ENCODE measurements around the gene RGS19.

The RGS19 gene

DNA sequence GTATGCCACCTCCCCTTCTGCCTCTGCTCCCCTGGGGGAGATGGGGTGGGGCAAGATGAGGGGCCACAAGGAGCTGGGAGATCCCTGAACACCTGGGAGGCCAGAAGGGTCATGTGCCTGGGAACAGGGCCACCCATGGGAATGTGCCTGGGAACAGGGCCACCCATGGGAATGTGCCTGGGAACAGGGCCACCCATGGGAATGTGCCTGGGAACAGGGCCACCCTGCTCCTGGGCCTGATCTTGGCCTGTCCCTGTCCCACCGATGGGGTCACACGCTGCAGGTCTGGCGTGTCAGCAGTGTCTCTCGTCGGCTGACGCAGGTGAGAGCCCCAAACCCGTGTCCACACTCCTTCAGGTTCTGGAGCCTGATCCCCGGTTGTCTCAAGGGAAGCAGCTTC lies 4.4 kb downstream of the RGS19 start:
- WGBS (ENCODE audit: extremely low coverage, insufficient coverage, low lambda C conversion rate), result no CpG with 5 or more reads among the region's 8 CpGs

DNA sequence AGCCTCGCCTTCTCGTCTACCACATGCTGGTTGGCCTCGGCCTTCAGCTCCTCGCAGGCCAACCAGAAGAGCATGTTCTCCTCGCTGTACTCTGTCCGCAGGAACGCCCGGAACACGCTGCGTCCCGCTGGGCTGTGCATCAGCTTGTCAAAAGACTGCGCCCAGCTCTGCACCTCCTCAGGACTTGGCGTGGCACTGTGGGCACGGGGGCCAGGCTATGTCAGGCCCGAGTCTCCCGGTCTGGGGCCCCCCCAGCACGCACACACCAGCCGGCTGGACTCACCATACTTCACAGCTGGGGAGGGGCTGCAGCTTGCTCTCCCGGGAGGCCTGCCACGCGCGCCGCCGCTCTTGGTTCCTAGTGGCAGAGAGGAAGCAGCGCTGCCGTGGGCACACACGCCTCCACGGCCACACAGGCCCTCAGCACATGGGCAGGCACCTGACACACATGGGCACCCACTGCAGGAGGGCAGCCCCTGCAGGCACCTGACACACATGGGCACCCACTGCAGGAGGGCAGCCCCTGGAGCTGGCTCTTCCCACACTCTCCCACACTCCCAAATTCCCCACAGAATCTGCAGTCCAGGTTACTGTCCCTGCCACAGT lies 5.0 kb downstream of the RGS19 start:
- Histone ChIP-seq H4K5ac (ENCODE audit: low read length) (no peak overlapping the region), H3K36me3 (ENCODE audit: control insufficient read depth, insufficient read depth, low read length) (no peaks in the 10 kb centered on the region), H3K27me3 (ENCODE audit: insufficient read depth, low read length, poor library complexity) (no peaks in the 10 kb centered on the region), H3K79me2 (ENCODE audit: control insufficient read depth, insufficient read depth, low read length) (no peaks in the 10 kb centered on the region), H3K79me1 (ENCODE audit: low read length) (no peaks in the 10 kb centered on the region), H3K4me2 (ENCODE audit: low read length) (no peak overlapping the region), H3K27ac (ENCODE audit: low read depth, low read length) (no peak overlapping the region), H3K56ac (ENCODE audit: low read length) (no peak overlapping the region), H2BK5ac (ENCODE audit: low read length) (no peak overlapping the region), H2BK15ac (replicated peaks; ENCODE audit: low read depth) (no peak overlapping the region), H3K23ac (ENCODE audit: low read length) (no peak overlapping the region), H3K18ac (ENCODE audit: low read length) (no peak overlapping the region), H3K4me1 (ENCODE audit: control insufficient read depth, low read depth, low read length) (no peaks in the 10 kb centered on the region), H3K4me3 (ENCODE audit: low read length) (no peak overlapping the region), H4K8ac (ENCODE audit: low read depth, low read length) (no peak overlapping the region), H3K9ac (ENCODE audit: low read length) (no peak overlapping the region), H2BK120ac (ENCODE audit: low read depth, low read length) (no peak overlapping the region), H2AK5ac (ENCODE audit: low read length) (no peak overlapping the region), H3K4ac (ENCODE audit: low read depth, low read length) (no peak overlapping the region)
- no CpG with 5 or more reads among the region's 28 CpGs for WGBS (ENCODE audit: extremely low coverage, insufficient coverage, low lambda C conversion rate)
- no peak for DNase-seq

More for the DNA sequence above, 4.4 kb downstream of the RGS19 start:
- Histone ChIP-seq H3K4ac (ENCODE audit: low read depth, low read length) (no peak overlapping the region), H3K27me3 (ENCODE audit: insufficient read depth, low read length, poor library complexity) (no peaks in the 10 kb centered on the region), H3K4me3 (ENCODE audit: low read length) (no peak overlapping the region), H3K36me3 (ENCODE audit: control insufficient read depth, insufficient read depth, low read length) (no peaks in the 10 kb centered on the region), H3K18ac (ENCODE audit: low read length) (no peak overlapping the region), H3K4me1 (ENCODE audit: control insufficient read depth, low read depth, low read length) (no peaks in the 10 kb centered on the region), H3K23ac (ENCODE audit: low read length) (no peak overlapping the region), H2AK5ac (ENCODE audit: low read length) (no peak overlapping the region), H2BK120ac (ENCODE audit: low read depth, low read length) (no peak overlapping the region), H3K27ac (ENCODE audit: low read depth, low read length) (no peak overlapping the region), H2BK15ac (replicated peaks; ENCODE audit: low read depth) (no peak overlapping the region), H2BK5ac (ENCODE audit: low read length) (no peak overlapping the region), H4K8ac (ENCODE audit: low read depth, low read length) (no peak overlapping the region), H4K5ac (ENCODE audit: low read length) (no peak overlapping the region), H3K4me2 (ENCODE audit: low read length) (no peak overlapping the region), H3K9ac (ENCODE audit: low read length) (no peak overlapping the region), H3K79me2 (ENCODE audit: control insufficient read depth, insufficient read depth, low read length) (no peaks in the 10 kb centered on the region), H3K56ac (ENCODE audit: low read length) (no peak overlapping the region), H3K79me1 (ENCODE audit: low read length) (no peaks in the 10 kb centered on the region)
- no peak for DNase-seq

DNA sequence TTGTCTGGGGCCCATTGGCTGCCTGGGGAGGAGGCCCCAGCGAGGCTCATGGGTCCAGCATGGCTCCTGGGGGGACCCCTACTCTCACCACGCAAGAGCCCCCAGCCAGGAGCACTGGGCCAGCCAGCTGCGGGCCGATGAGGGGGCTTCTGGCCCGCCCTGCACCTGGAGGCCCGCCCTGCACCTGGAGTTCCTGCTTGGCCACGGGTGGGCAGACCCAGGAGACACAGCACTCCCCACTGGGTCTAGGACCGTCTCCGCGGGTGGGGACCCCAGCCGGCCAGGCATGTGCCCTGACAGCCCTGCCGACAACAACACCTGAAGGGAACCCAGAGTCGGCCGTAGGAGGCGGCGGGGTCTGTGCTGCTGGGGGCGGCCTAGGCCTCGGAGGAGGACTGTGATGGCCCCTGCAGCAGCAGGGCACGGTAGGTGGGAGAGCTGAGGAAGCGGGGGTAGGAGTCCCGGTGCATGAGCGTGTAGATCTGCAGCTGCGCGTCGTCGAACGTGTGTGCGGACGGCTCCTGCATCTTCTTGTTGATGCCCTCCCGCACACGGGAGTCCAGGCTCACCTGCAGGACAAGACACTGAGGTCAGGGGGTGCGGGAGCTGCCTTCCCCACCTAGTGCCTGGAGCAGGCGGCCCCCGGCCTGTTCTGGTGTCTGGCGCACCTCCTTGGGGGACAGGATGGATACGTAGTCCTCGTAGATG lies 5.7 kb downstream of the RGS19 start:
- Histone ChIP-seq H3K27me3 (ENCODE audit: insufficient read depth, low read length, poor library complexity) (no peaks in the 10 kb centered on the region), H4K8ac (ENCODE audit: low read depth, low read length) (no peak overlapping the region), H2BK5ac (ENCODE audit: low read length) (no peak overlapping the region), H3K18ac (ENCODE audit: low read length) (no peak overlapping the region), H4K5ac (ENCODE audit: low read length) (no peak overlapping the region), H3K4me2 (ENCODE audit: low read length) (no peak overlapping the region), H3K36me3 (ENCODE audit: control insufficient read depth, insufficient read depth, low read length) (no peaks in the 10 kb centered on the region), H3K79me1 (ENCODE audit: low read length) (no peaks in the 10 kb centered on the region), H3K4me1 (ENCODE audit: control insufficient read depth, low read depth, low read length) (no peaks in the 10 kb centered on the region), H3K4me3 (ENCODE audit: low read length) (no peak overlapping the region), H3K79me2 (ENCODE audit: control insufficient read depth, insufficient read depth, low read length) (no peaks in the 10 kb centered on the region), H3K27ac (ENCODE audit: low read depth, low read length) (no peak overlapping the region), H2BK120ac (ENCODE audit: low read depth, low read length) (no peak overlapping the region), H3K4ac (ENCODE audit: low read depth, low read length) (no peak overlapping the region), H3K23ac (ENCODE audit: low read length) (no peak overlapping the region), H2BK15ac (replicated peaks; ENCODE audit: low read depth) (no peak overlapping the region), H3K56ac (ENCODE audit: low read length) (no peak overlapping the region), H2AK5ac (ENCODE audit: low read length) (no peak overlapping the region), H3K9ac (ENCODE audit: low read length) (no peak overlapping the region)
- no CpG with 5 or more reads among the region's 37 CpGs for WGBS (ENCODE audit: extremely low coverage, insufficient coverage, low lambda C conversion rate)
- DNase-seq, result no peak

DNA sequence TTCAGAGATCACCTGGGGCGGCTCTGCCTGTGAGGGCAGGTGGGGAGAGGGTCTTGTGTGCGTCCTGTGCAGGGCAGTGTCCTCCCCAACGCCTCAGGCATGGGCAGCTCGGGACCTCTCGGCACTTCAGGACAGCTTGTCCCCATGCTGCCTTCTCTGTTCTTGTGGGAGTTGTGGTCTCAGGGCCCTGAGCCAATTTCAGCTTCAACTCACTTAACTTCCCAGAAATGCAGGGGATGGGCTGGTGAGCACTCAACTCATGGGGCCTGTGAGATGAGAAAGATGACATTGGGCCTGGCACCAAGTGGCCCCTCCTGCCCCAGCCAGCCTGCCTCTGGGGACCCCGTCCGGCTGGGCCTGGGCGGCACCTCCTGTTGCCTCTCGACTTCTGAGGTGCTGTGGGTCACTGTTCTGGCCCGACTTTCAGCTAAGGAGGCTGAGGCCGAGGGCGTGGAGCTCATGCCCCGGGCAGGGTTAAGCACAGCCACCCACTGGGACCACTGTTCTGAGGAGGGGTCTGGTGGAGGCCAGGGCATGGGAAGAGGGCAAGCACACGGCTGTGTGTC lies 6.7 kb downstream of the RGS19 start:
- Histone ChIP-seq H3K27me3 (ENCODE audit: insufficient read depth, low read length, poor library complexity) (no peaks in the 10 kb centered on the region), H3K18ac (ENCODE audit: low read length) (no peak overlapping the region), H3K4me3 (ENCODE audit: low read length) (no peak overlapping the region), H2BK5ac (ENCODE audit: low read length) (no peak overlapping the region), H3K27ac (ENCODE audit: low read depth, low read length) (no peak overlapping the region), H3K23ac (ENCODE audit: low read length) (no peak overlapping the region), H4K8ac (ENCODE audit: low read depth, low read length) (no peak overlapping the region), H3K4me1 (ENCODE audit: control insufficient read depth, low read depth, low read length) (no peaks in the 10 kb centered on the region), H3K56ac (ENCODE audit: low read length) (no peak overlapping the region), H3K36me3 (ENCODE audit: control insufficient read depth, insufficient read depth, low read length) (no peaks in the 10 kb centered on the region), H2AK5ac (ENCODE audit: low read length) (no peak overlapping the region), H2BK120ac (ENCODE audit: low read depth, low read length) (no peak overlapping the region), H2BK15ac (replicated peaks; ENCODE audit: low read depth) (no peak overlapping the region), H3K79me1 (ENCODE audit: low read length) (no peaks in the 10 kb centered on the region), H3K4ac (ENCODE audit: low read depth, low read length) (no peak overlapping the region), H4K5ac (ENCODE audit: low read length) (no peak overlapping the region), H3K9ac (ENCODE audit: low read length) (no peak overlapping the region), H3K4me2 (ENCODE audit: low read length) (no peak overlapping the region), H3K79me2 (ENCODE audit: control insufficient read depth, insufficient read depth, low read length) (no peaks in the 10 kb centered on the region)
- DNase-seq, result no peak
- no CpG with 5 or more reads among the region's 14 CpGs for WGBS (ENCODE audit: extremely low coverage, insufficient coverage, low lambda C conversion rate)

DNA sequence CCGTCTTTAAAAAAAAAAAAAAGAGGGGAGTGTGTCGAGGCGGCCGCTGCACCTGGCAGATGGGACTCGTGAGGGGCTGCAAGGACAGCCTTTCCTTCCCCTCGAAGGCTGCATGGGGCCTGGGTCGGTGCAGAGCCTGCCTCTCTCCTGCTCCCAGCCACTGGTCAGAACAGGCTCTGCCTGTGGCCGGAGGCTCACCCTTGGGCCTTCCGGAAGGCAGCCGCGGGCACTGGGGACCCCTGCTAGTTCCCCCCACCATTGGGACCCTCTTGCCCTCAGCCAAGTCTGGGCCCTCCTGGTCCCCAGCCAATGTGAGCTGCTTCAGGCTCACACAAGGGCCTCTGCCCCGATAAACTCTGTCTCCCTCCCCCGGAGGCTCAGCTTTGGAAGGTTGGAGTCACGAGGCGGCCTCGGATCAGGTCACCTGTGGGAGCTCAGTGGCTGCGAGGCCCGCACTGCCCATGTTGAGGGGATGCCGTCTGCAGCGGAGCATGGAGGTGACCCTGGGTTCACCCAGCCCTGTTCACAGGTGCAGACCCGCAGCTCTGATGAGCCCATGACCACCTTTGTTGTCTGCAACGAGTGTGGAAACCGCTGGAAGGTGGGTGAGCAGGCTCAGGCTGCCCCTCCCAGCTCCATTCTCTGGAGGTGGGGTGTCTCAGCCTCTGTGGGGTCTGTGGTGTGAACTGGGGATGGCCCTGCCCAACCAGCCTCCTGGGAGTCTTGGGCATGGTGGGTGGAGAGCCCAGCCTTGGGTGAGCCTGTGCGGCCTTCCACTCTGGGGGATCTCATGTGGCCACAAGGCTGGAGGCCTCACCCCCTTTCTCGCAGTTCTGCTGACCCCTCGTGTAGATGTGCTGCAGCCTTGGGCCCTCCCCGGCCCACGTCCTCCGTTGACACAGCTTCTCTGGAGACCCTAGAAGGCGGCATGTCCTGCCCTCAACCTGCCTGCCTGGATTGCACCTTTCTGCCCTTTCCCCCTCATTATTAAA lies 7.7 kb downstream of the RGS19 start:
- WGBS (ENCODE audit: extremely low coverage, insufficient coverage, low lambda C conversion rate), result no CpG with 5 or more reads among the region's 30 CpGs
- Histone ChIP-seq H2BK15ac (replicated peaks; ENCODE audit: low read depth) (no peak overlapping the region), H2BK5ac (ENCODE audit: low read length) (no peak overlapping the region), H2BK120ac (ENCODE audit: low read depth, low read length) (no peak overlapping the region), H3K4me1 (ENCODE audit: control insufficient read depth, low read depth, low read length) (no peaks in the 10 kb centered on the region), H3K4me2 (ENCODE audit: low read length) (no peak overlapping the region), H4K5ac (ENCODE audit: low read length) (no peak overlapping the region), H3K4me3 (ENCODE audit: low read length) (no peak overlapping the region), H2AK5ac (ENCODE audit: low read length) (no peak overlapping the region), H3K23ac (ENCODE audit: low read length) (no peak overlapping the region), H3K18ac (ENCODE audit: low read length) (no peak overlapping the region), H3K27ac (ENCODE audit: low read depth, low read length) (no peak overlapping the region), H3K4ac (ENCODE audit: low read depth, low read length) (no peak overlapping the region), H4K8ac (ENCODE audit: low read depth, low read length) (no peak overlapping the region), H3K36me3 (ENCODE audit: control insufficient read depth, insufficient read depth, low read length) (no peaks in the 10 kb centered on the region), H3K56ac (ENCODE audit: low read length) (no peak overlapping the region), H3K9ac (ENCODE audit: low read length) (no peak overlapping the region), H3K79me2 (ENCODE audit: control insufficient read depth, insufficient read depth, low read length) (no peaks in the 10 kb centered on the region), H3K79me1 (ENCODE audit: low read length) (no peaks in the 10 kb centered on the region), H3K27me3 (ENCODE audit: insufficient read depth, low read length, poor library complexity) (no peaks in the 10 kb centered on the region)
- no peak for DNase-seq
